Epithelial cell of proximal tubule (primary cell): Measurements from ENCODE around the gene CKAP2L. TPM values are rescaled to one million over a fixed set of nuclear protein-coding genes. Genes with fewer than 3 reads are reported as not detected.

Experiments
- DNase-seq: peaks from one replicate; pipeline ENCODE4 v3.0.0-alpha.2; 2011; ENCODE audit warnings: low read depth
- H3K4me3 ChIP-seq: 2 replicates; pipeline ENCODE4 v1.5.1; 2011; ENCODE audit warnings: low read depth, mild to moderate bottlenecking, low read length
- CTCF ChIP-seq: conservative IDR thresholded peaks from 2 replicates; pipeline ENCODE4 v1.5.1; 2012; ENCODE audit warnings: low read depth, mild to moderate bottlenecking, low read length
- total RNA-seq: library from RNA; depleted of rRNA; stranded (reverse); fragments of >200 nt; gene quantifications from 2 replicates; pipeline ENCODE4 v1.2.3, GENCODE V29; 2015

Gene CKAP2L
- total RNA-seq, 1 donor from 2014 or later: 23.4 TPM

- no peak for TF ChIP-seq CTCF
- no peak overlapping the region for H3K4me3 ChIP-seq
- DNase-seq: no peak
Observed at GRCh38 chr2:112737542-112738232, 26.7 kb downstream of the CKAP2L start.

- TF ChIP-seq CTCF: no peak
- no peak for DNase-seq
- H3K4me3 ChIP-seq: no peak overlapping the region
Observed at GRCh38 chr2:112733871-112734270, 30.5 kb downstream of the CKAP2L start.

GRCh38 chr2:112733456-112733855 is 31.0 kb downstream of the CKAP2L start:
- no peak for TF ChIP-seq CTCF
- no peak for DNase-seq
- H3K4me3 ChIP-seq: no peak overlapping the region

GRCh38 chr2:112731479-112731878 is 32.9 kb downstream of the CKAP2L start:
- no peak for TF ChIP-seq CTCF
- H3K4me3 ChIP-seq: no peak overlapping the region
- DNase-seq: no peak

GRCh38 chr2:112730791-112731190 is 33.6 kb downstream of the CKAP2L start:
- H3K4me3 ChIP-seq: no peak overlapping the region
- DNase-seq: no peak
- TF ChIP-seq CTCF: no peak

- no peak overlapping the region for H3K4me3 ChIP-seq
- DNase-seq: no peak
- TF ChIP-seq CTCF: no peak
Observed at GRCh38 chr2:112730216-112730615, 34.2 kb downstream of the CKAP2L start.
